Neural cell (in vitro differentiated cells): ENCODE data around the gene IL11.

Experiments
- EP300 ChIP-seq: fragments of 450-650 bp; conservative IDR thresholded peaks from 2 replicates; pipeline ENCODE4 v1.6.1; 2014; ENCODE audit warnings: antibody characterized with exemption, mild to moderate bottlenecking, moderate library complexity; ENCODE audit not compliant: poor library complexity, severe bottlenecking
- EZH2 ChIP-seq: fragments of 200-600, 300-800 bp; shearing (Covaris generic), sonication (generic); IDR thresholded peaks from 2 replicates; pipeline ENCODE4 v1.6.1; 2014; ENCODE audit warnings: antibody characterized with exemption, low read length, borderline replicate concordance, mild to moderate bottlenecking; ENCODE audit not compliant: insufficient read depth, poor library complexity, severe bottlenecking
- MXI1 ChIP-seq: fragments of 450-650 bp; conservative IDR thresholded peaks from 2 replicates; pipeline ENCODE4 v1.6.1; 2014; ENCODE audit warnings: antibody characterized with exemption, mild to moderate bottlenecking; ENCODE audit not compliant: poor library complexity, severe bottlenecking
- POLR2AphosphoS5 ChIP-seq: IDR thresholded peaks from 2 replicates; pipeline ENCODE4 v1.6.1; 2012
- RAD21 ChIP-seq: fragments of 450-650 bp; conservative IDR thresholded peaks from 2 replicates; pipeline ENCODE4 v1.6.1; 2014; ENCODE audit warnings: antibody characterized with exemption, mild to moderate bottlenecking, moderate library complexity
- SMC3 ChIP-seq: fragments of 450-650 bp; conservative IDR thresholded peaks from 2 replicates; pipeline ENCODE4 v1.6.1; 2014; ENCODE audit warnings: antibody characterized with exemption, mild to moderate bottlenecking, moderate library complexity; ENCODE audit not compliant: poor library complexity
- TAF1 ChIP-seq: IDR thresholded peaks from 2 replicates; pipeline ENCODE4 v1.6.1; 2012; ENCODE audit warnings: low read depth
- TF ChIP-seq, protein P1 (sequence below): IDR thresholded peaks from 2 replicates; pipeline ENCODE4 v1.6.1; 2012; ENCODE audit warnings: borderline replicate concordance
- TF ChIP-seq, protein P2 (sequence below): fragments of 450-650 bp; IDR thresholded peaks from 2 replicates; pipeline ENCODE4 v1.5.1; 2014; ENCODE audit warnings: antibody characterized with exemption, mild to moderate bottlenecking, moderate library complexity; ENCODE audit not compliant: poor library complexity, severe bottlenecking

DNA sequence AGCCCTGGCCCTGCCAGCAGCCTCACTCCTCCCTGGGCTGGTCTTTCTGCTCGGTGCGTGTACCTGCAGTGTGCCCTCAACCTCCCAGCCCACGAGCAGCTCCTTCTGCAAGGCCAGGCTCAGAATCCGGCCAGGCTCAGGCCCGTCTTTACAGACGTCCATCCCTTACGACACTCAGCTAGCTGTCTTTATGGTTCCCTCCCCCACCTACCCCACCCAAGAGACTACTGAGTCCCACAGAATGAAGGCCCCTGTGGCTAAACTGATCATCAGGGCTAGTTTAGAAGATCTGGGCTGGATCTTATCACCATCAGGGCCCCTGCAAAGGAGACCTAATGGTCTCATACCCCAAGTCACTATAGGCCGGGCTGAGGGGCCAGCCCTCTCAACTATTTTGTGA lies 55.9 kb downstream of the IL11 start:
- TF ChIP-seq EP300 (no peak), POLR2AphosphoS5 (no peak), SMC3 (no peak), EZH2 (no peak), RAD21 (no peak), TAF1 (no peak), MXI1 (no peak)
- TF ChIP-seq, protein P1, sequence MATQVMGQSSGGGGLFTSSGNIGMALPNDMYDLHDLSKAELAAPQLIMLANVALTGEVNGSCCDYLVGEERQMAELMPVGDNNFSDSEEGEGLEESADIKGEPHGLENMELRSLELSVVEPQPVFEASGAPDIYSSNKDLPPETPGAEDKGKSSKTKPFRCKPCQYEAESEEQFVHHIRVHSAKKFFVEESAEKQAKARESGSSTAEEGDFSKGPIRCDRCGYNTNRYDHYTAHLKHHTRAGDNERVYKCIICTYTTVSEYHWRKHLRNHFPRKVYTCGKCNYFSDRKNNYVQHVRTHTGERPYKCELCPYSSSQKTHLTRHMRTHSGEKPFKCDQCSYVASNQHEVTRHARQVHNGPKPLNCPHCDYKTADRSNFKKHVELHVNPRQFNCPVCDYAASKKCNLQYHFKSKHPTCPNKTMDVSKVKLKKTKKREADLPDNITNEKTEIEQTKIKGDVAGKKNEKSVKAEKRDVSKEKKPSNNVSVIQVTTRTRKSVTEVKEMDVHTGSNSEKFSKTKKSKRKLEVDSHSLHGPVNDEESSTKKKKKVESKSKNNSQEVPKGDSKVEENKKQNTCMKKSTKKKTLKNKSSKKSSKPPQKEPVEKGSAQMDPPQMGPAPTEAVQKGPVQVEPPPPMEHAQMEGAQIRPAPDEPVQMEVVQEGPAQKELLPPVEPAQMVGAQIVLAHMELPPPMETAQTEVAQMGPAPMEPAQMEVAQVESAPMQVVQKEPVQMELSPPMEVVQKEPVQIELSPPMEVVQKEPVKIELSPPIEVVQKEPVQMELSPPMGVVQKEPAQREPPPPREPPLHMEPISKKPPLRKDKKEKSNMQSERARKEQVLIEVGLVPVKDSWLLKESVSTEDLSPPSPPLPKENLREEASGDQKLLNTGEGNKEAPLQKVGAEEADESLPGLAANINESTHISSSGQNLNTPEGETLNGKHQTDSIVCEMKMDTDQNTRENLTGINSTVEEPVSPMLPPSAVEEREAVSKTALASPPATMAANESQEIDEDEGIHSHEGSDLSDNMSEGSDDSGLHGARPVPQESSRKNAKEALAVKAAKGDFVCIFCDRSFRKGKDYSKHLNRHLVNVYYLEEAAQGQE, result no peak
- TF ChIP-seq, protein P2, sequence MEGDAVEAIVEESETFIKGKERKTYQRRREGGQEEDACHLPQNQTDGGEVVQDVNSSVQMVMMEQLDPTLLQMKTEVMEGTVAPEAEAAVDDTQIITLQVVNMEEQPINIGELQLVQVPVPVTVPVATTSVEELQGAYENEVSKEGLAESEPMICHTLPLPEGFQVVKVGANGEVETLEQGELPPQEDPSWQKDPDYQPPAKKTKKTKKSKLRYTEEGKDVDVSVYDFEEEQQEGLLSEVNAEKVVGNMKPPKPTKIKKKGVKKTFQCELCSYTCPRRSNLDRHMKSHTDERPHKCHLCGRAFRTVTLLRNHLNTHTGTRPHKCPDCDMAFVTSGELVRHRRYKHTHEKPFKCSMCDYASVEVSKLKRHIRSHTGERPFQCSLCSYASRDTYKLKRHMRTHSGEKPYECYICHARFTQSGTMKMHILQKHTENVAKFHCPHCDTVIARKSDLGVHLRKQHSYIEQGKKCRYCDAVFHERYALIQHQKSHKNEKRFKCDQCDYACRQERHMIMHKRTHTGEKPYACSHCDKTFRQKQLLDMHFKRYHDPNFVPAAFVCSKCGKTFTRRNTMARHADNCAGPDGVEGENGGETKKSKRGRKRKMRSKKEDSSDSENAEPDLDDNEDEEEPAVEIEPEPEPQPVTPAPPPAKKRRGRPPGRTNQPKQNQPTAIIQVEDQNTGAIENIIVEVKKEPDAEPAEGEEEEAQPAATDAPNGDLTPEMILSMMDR, result no peak
